Measurements from ENCODE around the gene TRIP10.

DNA sequence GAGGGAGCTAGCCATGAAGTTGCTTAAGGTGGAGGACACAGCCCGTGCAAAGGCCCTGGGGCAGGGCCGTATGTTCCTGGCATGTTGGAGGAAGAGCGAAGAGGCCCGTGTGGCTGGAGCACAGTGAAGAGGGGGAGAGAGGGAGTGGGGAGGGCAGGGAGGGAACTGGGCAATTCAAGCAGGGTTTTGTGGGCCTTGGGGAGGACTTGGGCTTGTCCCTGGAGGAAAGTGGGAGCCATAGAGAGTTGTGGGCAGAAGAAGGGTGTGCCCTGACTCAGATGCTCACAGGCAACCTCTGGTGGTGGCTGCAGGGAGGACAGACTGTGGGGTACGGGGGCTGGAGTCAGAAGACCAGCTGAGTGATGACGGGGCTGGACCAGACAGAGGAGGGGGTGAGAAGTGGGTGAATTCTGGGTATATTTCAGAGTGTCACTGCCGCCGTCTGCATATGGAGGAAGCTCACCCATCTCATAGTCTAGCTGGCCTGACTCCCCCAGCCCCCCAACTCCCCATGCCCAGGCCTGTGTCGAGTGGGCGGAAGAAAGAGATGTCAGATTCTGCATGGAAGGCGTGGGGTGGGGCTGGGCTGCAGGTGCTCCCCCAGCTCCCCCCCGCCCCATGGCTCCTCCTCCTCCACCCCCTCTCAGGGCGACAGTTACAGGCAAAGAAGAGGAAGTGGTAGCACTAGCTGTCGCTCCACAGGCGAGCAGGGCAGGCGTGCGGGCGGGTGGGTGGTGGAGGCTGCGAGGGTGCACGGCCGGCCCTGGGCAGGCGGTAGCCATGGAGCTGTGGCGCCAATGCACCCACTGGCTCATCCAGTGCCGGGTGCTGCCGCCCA lies 32.8 kb downstream of the TRIP10 start, which contains the start of gene VAV1:
- TF ChIP-seq, protein P1, sequence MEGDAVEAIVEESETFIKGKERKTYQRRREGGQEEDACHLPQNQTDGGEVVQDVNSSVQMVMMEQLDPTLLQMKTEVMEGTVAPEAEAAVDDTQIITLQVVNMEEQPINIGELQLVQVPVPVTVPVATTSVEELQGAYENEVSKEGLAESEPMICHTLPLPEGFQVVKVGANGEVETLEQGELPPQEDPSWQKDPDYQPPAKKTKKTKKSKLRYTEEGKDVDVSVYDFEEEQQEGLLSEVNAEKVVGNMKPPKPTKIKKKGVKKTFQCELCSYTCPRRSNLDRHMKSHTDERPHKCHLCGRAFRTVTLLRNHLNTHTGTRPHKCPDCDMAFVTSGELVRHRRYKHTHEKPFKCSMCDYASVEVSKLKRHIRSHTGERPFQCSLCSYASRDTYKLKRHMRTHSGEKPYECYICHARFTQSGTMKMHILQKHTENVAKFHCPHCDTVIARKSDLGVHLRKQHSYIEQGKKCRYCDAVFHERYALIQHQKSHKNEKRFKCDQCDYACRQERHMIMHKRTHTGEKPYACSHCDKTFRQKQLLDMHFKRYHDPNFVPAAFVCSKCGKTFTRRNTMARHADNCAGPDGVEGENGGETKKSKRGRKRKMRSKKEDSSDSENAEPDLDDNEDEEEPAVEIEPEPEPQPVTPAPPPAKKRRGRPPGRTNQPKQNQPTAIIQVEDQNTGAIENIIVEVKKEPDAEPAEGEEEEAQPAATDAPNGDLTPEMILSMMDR (IDR thresholded peaks at IDR 0.05 in 2 of 3, conservative IDR thresholded peaks at IDR 0.05 in 1 of 3; ENCODE audit: control insufficient read depth in 2 of 3, extremely low read depth in 1 of 3, insufficient read depth in 1 of 3, low read depth in 3 of 3, low read length in 3 of 3) = peak; percentile 43 to 62 (median 58); a peak in 5 of 6 replicates
- TF ChIP-seq SUZ12 (IDR thresholded peaks at IDR 0.05; ENCODE audit: unreplicated experiment) (no peak), POLR2AphosphoS5 (IDR thresholded peaks at IDR 0.05; ENCODE audit: low read length) (peak; percentile 81), BHLHE40 (IDR thresholded peaks at IDR 0.05; ENCODE audit: borderline replicate concordance in 1 of 2, low read depth in 2 of 2, low read length in 1 of 2) (peak; percentile 27 to 87; a peak in 2 of 4 replicates), RAD21 (IDR thresholded peaks at IDR 0.05; ENCODE audit: insufficient read depth, low read depth, low read length) (peak; percentile 37)
- TF ChIP-seq, protein P2, sequence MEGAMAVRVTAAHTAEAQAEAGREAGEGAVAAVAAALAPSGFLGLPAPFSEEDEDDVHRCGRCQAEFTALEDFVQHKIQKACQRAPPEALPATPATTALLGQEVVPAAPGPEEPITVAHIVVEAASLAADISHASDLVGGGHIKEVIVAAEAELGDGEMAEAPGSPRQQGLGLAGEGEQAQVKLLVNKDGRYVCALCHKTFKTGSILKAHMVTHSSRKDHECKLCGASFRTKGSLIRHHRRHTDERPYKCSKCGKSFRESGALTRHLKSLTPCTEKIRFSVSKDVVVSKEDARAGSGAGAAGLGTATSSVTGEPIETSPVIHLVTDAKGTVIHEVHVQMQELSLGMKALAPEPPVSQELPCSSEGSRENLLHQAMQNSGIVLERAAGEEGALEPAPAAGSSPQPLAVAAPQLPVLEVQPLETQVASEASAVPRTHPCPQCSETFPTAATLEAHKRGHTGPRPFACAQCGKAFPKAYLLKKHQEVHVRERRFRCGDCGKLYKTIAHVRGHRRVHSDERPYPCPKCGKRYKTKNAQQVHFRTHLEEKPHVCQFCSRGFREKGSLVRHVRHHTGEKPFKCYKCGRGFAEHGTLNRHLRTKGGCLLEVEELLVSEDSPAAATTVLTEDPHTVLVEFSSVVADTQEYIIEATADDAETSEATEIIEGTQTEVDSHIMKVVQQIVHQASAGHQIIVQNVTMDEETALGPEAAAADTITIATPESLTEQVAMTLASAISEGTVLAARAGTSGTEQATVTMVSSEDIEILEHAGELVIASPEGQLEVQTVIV (IDR thresholded peaks at IDR 0.05; ENCODE audit: borderline replicate concordance, partially characterized antibody) = no peak

All from GM12878 (cell line).